Fibroblast of the conjunctiva (primary cell): ENCODE data around the gene MAP3K6.
"Not testable (repeated sequence)": the region's sequence is repeated elsewhere in the genome, so short reads cannot be mapped to it uniquely, and the experiment has no call there.

Source experiments
- DNase-seq: peaks from one replicate; pipeline ENCODE4 v3.0.0-alpha.2; 2010; ENCODE audit warnings: low read depth

The MAP3K6 gene

GRCh38 chr1:27366411-27367159 lies at the start of gene MAP3K6:
Gene MAP3K6 (minus strand): TSS chr1:27366961. CDS start chr1:27366597, 364 bp downstream.
- DNase-seq, result peak; percentile 71

- DNase-seq, result no peak
These were observed 47.3 kb upstream of the MAP3K6 start for GRCh38 chr1:27414091-27414490.

- DNase-seq, result no peak
These were observed 46.2 kb upstream of the MAP3K6 start for GRCh38 chr1:27413004-27413403.

GRCh38 chr1:27412502-27412901 lies 45.7 kb upstream of the MAP3K6 start:
- DNase-seq, result no peak

GRCh38 chr1:27410709-27411108 lies 43.9 kb upstream of the MAP3K6 start:
- no peak for DNase-seq

GRCh38 chr1:27409669-27410068 lies 42.9 kb upstream of the MAP3K6 start:
- DNase-seq, result no peak

- no peak for DNase-seq
These were observed 41.4 kb upstream of the MAP3K6 start for GRCh38 chr1:27408151-27408550.

GRCh38 chr1:27406791-27407190 lies 40.0 kb upstream of the MAP3K6 start:
- DNase-seq, result not testable (repeated sequence)

- DNase-seq, result no peak
These were observed 39.6 kb upstream of the MAP3K6 start for GRCh38 chr1:27406362-27406680.

GRCh38 chr1:27405598-27406361 lies 39.0 kb upstream of the MAP3K6 start:
- not testable (repeated sequence) for DNase-seq

GRCh38 chr1:27405074-27405473 lies 38.3 kb upstream of the MAP3K6 start:
- no peak for DNase-seq

GRCh38 chr1:27403931-27404330 lies 37.2 kb upstream of the MAP3K6 start:
- DNase-seq, result no peak

- peak; percentile 66 for DNase-seq
These were observed 36.4 kb upstream of the MAP3K6 start for GRCh38 chr1:27403065-27403726.

- DNase-seq, result peak; percentile 66
These were observed 35.6 kb upstream of the MAP3K6 start for GRCh38 chr1:27402349-27402754.

- no peak for DNase-seq
These were observed 34.2 kb upstream of the MAP3K6 start for GRCh38 chr1:27400963-27401341.

- DNase-seq, result no peak
These were observed 33.6 kb upstream of the MAP3K6 start for GRCh38 chr1:27400082-27400962.

GRCh38 chr1:27399251-27400025 lies 32.7 kb upstream of the MAP3K6 start:
- DNase-seq, result no peak

GRCh38 chr1:27398405-27399149 lies 31.8 kb upstream of the MAP3K6 start:
- no peak for DNase-seq

GRCh38 chr1:27397749-27398148 lies 31.0 kb upstream of the MAP3K6 start:
- no peak for DNase-seq

- no peak for DNase-seq
These were observed 30.3 kb upstream of the MAP3K6 start for GRCh38 chr1:27397110-27397509.
